Esophagus mucosa (tissue), 1 donor: ENCODE measurements around the gene MMS19. TPM values are rescaled to one million over a fixed set of nuclear protein-coding genes. Genes with fewer than 3 reads are reported as not detected.
"Not testable (repeated sequence)": the region's sequence is repeated elsewhere in the genome, so short reads cannot be mapped to it uniquely, and the experiment has no call there.

Source experiments
- ATAC-seq: fragments of 200-7000 bp; cut with Tn5 transposase; one replicate; pipeline ENCODE4 v1.9.1; 2020
- total RNA-seq: library from RNA; stranded (reverse); gene quantifications from one replicate; pipeline ENCODE4 v1.2.4, GENCODE V29; 2023
- donor health status: DM: yes; HTN: yes; CAD: no.

The MMS19 gene
- total RNA-seq, 1 donor from 2014 or later = 44.0 TPM

DNA sequence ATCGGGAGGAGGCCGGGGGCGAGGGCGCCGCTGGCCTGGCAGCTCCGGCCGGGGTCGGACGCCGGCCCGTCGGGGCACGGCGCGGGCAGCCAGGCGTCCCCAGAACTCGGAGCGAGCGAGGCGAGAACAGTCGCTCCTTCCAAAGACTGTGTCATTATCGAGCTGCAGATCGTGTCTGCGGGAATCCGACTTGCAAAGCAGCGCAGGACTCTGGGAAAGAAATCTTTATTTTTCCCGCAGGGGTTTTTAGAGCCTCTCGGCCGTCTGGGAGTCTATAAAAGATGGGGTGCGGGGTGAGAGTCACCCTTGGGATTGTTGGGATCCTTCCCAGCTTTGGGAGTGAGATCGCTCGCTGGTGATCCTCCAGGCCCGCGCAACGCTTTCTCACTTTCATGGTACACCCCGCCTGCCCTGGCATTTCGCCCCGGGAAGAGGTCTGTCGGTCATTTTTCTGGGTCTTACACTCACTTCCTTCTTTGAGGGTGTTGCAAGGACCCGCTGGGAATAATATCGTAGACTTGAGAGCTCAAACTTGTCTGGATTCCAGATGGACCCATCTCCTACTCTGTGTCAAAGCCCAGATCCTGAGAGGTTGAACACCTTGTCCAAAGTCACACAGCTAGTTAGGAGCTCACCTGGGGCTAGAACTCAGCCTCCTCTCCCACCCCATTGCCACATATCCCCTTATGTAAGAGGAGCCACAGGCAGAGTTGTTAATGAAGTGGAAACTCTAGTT, 1.5 kb upstream of the MMS19 start:
- ATAC-seq = no peak

DNA sequence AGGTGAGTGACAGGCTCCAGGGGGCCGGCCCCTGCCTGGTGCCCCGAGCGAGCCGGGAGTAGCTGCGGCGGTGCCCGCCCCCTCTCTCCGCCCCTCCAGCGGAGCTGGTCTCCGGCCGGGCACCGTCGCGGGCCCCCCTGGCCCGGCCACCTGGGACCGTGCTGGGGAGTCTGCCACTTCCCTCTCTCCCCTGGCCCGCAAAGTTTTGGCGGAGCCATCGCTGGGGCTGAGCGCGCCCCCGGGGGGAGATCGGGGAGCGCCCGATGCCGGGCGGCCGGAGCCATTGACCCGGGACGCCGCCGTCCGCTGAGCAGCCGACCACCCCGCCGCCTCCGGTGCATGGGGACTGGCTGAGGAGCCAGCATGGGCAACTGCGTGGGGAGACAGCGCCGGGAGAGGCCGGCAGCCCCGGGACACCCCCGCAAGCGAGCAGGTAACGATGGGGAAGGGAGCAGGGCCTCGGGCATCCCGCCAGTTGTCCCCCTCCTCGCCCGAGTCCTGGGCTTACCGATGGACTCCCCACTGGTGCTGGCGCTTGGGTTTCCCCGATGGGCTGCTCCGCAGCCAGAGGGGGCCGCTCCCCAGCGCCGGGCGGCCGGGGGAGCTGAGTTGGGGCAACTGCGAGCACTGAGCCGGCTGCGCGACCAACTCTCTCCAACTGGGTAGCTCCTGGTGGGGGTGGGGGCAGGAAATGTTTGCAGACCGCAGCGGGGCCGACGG, 779 bp upstream of the MMS19 start, which contains the start of gene UBTD1:
Gene UBTD1, plus strand, starts transcription at position 84 of the 720 bp plus-strand sequence. Its CDS starts 280 bp downstream, at position 364.
- peak; percentile 1 for ATAC-seq

DNA sequence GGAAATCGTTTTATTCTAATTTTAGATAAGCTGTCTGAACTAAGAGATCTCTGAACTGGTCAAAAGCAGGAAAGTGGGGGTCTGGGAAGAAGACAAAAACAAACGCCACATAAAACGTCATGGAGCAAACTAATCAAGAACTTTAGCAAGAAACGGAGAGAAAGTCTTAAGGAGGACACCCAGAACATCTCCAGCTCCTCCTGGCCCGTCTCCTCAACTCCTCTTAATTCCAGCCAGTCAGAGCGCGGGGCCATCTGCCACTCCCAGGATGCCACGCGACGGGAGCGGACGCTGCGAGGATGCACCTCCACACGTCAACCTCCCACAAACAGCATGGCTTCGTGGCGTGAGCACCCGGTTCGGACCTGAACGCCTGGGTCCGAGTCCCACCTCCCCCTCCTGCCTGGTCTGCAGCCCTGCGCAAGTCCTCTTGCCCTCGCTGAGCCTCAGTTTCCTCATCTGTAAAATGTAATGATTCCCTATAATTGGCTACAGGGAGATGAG, 598 bp downstream of the MMS19 start:
- peak; percentile 52 for ATAC-seq

DNA sequence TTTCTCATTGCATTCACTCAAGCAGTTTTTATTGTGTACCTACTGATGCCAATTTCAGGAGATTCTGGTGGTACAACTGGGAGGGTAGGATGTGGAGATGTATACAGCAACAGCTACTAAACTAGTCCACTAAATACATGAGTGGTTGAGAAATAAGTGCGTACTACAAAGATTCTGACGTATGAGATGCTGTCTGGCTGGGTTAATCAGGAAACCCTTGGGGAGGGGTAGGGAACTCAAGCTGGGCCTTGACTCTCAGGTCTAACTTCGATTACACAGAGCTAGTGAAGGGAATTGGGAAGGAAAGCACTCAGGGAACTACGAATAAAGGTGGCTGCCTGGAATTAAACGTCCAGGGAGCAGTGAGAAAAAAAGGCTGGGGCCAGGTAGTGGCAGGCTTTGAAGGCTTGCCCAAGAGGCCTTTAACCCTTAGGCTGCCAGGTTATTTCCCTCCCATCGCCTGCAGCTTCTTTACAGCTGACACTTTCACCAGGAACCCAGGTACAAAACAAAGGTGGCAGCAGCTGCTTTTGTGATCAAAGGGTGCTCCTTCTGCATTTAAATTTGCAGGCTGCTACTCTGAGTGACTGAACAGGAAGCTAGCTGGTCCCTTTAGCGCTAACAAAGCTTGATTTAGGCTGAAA, 3.2 kb downstream of the MMS19 start:
- ATAC-seq = no peak

DNA sequence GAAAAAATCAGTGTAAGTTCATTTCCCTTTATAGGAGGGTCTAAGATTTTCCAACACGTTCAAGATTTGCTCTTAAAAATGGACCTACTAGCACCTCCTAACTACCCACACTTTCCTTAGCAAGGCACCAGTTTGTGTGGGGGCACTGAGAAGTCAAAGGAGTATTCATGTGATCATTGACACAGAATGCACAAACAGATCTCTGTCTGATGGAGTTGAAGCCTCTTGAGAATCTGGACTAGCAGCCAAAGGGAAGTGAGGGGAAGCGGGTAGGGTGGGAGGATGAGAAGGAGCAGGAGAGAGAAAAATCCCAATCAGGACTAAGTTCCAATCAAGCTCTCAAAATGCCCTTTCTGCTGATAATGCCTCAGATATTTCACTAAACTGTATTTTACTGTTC, 4.1 kb downstream of the MMS19 start:
- ATAC-seq = no peak

DNA sequence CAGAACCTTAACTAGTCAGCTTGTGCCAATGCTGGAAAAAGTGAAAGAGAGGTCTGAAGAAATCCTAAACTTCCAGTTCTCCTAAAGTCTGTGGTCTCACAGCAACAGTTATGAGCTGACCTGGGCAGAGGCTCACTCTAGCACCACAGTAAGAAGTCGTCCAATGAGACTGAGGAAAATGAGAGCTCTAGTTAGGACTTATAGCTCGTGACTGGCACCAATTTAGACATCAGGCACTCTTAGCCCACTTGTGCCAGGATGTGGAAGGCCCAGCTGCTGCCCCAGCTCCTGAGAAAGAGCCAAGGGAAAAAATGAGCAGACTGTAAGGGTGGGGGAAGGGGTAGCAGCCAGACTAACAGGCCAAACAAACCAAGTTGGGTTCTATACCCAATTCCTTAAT, 7.6 kb downstream of the MMS19 start:
- ATAC-seq = no peak

DNA sequence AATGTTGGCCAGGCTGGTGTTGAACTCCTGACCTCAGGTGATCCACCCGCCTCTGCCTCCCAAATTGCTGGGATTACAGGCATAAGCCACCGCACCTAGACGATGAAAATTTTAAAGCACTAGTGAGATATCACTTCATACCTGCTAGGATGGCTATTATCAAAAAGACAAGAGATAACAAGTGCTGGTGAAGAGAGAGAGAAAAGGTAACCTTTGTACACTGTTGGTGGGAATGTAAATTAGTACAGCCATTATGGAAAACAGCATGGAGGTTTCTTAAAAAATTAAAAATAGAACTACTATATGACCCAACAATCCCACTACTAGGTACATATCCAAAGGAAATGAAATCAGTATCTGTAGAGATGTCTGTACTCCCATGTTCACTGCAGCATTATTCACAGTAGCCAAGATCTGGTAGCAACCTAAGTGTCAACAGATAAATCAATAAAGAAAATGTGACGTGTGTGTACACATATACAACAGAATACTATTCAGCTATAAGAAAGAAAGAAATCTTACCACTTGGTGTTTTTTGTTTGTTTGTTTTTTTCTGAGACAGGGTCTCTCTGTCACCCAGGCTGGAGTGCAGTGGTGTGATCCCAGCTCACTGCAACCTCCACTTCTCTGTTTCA, 12.5 kb downstream of the MMS19 start:
- no peak for ATAC-seq

DNA sequence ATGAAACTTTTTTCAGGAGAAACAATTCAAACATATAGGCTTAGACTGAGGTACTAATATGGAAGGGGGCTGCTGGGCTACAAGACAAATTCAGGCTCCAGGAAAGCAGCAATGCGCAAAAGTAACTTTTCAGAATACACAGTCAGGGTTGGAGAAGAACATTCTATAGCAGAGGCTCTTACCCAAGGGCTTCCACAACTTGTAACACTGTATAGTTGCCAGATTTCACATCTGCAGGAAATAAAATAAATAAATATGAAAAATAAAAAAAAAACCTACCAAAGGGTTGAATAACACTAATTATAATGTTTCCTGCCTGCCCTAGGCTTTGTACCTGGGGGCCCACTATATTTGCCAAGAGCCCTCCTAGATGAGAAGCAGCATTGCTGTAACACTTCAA, 14.3 kb downstream of the MMS19 start:
- ATAC-seq = no peak

DNA sequence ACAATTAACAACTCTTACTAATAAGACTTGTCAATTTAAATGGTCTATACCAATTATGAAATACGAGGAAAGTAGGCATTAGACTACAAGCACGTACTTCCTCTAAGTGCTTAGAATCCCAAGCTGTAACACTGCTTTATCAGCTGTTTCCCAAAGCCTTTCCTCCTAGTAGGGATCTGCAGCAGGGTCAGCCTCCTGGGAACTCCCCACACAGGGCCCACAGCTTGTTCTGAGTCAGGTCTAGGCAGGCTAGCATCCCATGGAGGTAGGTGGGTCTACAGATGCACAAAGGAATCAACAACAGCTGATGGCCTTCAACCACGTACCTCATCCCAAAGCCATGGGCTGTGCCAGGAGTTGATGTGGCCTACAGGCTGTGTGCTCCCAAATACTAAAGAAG, 14.7 kb downstream of the MMS19 start:
- ATAC-seq = no peak

DNA sequence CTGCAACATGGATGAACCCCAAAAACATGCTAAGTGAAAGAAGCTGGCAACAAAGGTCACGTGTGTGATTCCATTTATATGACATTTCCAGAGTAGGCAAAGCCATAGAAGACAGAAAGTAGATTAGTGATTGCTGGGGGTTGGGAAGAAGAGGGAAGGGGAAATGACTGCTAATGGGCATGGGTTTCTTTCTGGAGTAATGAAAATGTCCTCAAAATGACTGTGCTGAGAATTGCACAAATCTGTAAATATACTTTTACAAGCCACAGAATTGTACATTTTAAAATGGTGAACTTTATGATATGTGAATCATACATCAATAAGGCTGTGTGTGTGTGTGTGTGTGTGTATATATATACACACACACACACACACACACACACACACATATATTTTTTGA, 15.8 kb downstream of the MMS19 start:
- ATAC-seq = no peak

DNA sequence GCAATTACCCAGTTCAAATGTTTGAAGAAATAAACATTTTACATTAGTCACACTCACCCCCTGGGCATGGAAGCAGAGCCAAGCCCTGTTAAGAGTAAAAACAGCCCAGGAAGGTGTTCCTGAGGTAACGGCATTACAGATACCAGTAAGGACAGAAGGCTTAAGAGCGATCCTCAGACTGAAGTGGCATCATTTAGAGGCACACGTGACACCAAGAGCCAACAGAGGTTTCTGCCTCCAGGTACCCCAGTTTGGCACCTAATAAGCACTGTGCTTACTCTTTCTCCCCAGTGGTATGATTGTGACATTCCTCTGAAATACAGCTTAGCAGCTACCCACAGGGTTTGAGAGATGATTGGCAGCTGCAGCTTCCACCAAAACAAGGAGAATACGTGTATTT, 17.2 kb downstream of the MMS19 start:
- ATAC-seq = peak; percentile 45

DNA sequence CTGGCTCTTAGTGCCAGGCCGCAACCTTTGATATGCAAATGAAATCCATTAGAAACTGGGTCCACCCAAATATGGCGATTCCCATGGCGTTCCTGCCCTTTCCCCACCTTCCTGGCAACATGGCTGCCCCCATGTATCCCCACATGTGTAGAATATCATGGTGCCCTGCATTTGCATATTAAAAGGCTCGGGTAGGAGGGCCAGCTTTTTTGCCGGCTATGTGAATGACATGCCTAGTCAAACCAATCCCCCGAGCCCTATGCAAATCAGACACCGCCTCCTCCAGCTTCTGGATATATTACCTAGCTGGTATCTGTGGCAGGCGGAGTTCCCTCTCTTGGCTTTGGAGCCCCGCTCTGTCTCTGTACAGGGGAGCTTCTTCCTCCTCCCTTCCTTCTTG, 18.3 kb downstream of the MMS19 start:
- ATAC-seq = no peak

DNA sequence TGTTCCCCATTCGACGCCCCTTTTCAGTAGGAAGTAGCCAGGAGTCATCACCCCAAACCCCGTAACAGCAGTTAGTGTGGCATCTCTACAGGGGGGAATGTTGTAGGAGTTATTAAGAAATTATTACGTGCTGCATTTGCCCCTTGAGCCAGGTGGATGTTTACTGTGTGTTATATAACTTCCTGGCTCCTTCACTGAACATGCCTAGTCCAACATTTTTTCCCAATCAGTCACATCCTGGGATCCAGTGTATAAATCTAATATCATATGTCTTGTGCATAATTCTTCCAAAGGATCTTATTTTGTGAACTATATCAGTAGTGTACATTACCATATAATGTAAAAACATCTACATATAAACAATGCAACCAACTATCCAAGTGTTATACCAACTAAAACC, 18.8 kb downstream of the MMS19 start:
- ATAC-seq = not testable (repeated sequence)

DNA sequence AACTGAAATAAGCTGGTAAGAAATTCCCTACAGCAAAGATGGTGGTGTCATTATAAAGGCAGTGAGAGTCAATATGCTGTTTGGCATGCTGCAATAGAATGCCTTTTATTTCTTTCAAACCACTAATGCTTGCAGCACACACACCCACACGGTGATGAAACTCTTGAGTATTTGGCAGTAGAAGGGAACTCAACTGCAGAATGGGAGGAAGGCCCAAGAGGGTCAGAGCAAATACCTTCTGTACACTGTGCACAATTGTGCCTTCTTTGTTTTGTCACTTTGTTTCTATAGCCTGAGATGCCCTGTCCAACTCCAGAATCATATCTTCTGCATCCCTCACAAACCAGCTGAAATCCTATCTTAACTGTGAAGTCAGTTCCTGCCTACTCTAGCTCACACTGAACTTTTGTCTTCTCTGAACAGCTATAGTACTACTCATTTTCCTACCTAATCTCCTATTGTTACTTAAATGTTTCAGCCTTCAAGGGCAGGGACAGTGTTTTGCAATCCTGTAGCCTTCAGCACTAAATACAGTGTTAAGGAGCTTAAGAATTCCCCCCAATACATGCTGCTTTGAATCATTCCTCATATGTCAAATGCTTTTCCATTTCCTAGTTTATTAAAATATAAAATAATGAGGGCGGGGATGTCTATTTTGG, 22.2 kb downstream of the MMS19 start:
- peak; percentile 71 for ATAC-seq

DNA sequence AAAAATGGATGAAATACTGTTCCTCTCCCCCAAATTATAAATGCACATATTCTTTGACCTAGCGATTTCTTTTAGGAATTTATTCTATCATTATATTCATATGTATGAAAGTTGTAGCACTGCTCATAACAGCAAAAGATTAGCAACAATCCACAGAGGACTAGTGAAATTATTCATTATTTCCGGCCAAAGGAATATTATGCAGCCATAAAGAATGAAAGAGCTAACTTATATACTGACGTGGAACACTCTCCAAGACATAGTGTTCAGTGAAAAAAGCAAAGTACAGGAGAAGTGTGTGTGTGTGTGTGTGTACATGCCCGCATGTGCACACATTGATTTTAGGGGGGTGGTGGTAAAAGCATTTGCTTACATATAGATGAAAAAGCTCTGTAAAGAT, 23.3 kb downstream of the MMS19 start:
- no peak for ATAC-seq

DNA sequence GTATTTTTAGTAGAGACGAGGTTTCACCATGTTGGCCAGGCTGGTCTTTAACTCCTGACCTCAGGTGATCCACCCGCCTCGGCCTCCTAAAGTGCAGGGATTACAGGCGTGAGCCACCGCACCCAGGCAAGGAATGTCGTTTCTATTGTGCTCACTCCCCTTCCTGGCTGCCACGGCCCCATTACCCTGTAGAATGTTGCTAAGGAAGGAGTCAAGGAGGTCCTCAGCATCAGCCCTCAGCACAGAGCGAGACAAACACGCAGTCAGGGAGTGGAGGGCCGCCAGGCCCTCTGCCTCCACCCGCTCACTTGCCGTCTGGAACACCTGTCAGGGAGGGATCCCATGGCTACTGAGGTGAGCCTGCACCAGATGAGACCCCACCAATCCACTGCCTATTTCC, 29.4 kb downstream of the MMS19 start:
- peak; percentile 41 for ATAC-seq

DNA sequence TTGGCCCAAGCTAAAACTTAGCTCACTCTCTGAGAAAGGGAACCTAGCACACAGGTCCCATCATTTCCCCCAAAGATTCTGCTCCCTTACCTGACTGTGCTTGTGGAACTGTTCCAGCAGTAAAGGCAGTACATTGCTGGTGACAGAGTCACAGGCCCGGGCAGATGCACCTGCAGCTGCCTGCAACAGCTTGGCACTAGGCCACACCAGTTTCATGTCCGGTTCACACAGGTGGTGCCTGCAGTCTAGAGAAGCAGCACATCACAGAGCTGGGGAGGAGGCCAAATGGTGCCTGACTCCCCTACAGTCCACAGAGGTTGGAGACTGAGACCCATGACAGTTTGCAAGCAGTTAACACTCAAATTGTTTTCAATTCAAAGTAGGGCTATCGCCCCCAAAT, 30.1 kb downstream of the MMS19 start:
- peak; percentile 80 for ATAC-seq

DNA sequence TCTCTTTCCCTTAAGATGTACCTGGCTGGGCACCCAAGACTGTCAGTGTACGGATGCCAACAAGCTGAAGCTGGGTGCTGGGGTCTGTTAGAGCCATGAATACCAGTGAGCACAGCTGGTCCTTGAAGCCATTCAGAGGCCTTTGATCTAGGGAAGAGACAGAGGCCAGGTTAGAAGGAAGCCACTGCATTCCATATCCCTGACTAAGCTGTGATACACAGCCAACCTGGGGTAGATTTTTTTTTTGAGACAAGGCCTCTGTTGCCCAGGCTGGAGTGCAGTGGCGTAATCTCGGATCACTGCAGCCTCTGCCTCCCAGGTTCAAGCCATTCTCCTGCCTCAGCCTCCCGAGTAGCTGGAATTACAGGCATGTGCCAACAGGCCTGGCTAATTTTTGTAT, 31.5 kb downstream of the MMS19 start:
- peak; percentile 23 for ATAC-seq

DNA sequence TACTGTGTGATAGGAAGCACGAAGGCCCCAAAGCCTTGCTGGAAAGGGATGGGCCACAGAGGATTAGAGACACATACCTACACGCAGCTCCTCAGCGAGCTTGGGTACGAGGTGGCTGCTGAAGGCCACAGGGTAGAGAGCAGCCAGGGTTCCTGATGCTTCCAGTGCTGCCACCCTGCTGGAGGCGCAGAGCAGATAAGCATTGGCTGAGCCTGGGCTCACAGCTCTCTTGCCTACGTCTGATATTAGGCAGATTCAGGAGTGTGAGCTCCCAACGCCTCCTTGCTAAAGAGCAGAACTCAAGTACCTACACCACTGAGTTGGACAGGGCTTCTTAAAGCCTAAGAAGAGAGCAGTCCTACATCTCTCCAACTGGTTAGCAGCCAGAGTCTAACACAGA, 32.2 kb downstream of the MMS19 start:
- ATAC-seq = no peak

DNA sequence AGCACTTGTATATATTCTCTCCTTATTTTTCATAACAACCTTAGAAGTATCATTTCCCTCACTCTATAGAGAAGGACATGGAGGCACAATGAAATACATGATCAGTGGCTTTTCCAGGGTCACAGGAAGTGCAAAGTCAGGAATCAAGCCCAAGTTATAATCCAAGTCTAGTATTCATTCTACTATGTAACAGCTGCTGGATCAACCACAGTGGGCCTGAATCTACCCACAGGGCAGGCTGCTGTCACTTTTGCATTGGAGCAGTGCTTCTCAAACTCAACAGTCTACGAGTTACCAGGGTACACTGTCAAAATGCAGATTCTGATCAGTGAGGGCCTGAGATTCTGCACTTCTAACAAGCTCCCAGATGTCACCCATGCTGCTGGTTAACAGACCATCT, 34.0 kb downstream of the MMS19 start:
- ATAC-seq = no peak

DNA sequence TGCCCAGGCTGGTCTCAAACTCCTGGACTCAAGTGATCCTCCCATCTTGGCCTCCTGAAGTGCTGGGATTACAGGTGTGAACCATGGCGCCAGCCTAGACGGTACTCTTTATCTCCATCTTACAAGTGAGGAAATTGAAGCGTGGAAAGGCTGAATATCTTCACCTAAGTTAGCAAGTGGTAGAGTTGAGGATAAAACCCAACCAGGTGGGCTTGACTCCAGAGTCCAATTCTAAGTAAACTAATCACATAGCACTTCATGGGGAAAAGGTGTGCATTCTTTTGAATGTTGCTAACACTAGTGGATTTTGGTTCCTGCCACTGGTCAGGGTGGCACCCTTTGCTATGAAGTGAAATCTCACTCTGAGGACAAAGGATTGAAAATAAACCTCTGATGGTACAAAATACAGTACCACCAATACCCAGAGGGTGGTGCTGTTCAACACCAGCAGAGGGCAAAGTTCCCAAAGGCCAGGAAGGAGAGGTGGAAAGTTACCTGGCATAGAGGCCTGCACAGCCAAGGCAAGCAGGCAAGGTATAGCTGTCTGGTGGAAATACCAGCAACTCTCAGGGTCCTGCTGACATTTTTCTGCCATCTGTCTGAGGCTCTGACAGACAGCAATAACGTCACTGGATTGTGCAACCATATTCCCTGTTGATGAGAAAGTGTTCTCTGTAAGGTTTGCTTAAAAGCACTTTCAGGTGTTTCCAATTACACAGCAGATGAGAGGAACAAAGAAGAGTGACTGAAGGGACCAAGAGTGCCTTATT, 34.7 kb downstream of the MMS19 start:
- ATAC-seq = peak; percentile 73

DNA sequence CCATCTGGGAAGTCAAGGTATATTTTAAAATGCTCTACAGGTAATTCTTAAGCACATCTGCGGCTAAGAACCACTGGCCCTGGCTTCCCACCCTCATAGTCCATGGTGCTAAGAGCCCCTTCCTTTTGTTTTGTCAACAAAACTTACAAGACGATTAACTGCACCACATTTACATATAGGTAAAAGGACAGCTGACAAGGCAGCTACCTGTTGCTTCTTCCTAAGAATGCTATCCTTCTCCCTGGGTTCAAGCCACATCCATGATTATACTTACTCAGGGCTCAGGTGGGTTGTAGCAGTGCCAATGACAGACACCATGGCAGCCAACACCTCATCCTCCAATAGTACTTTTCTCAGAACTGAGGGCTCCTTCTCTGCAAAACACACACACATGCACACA, 35.9 kb downstream of the MMS19 start:
- no peak for ATAC-seq
